H1 (cell line): ENCODE results near the gene RIPOR2. TPM values are rescaled to one million over a fixed set of nuclear protein-coding genes. Genes with fewer than 3 reads are reported as not detected.
A peak's percentile ranks its signal among the peaks of the same experiment; 100 is the strongest.

Experiments used
- CTCF ChIA-PET: fragments of 300-600 bp; sonication (Branson Sonifier 250); formaldehyde crosslinking; loops from one replicate; lab custom pipeline; 2021; ENCODE audit not compliant: partially characterized antibody; lab: Charles Lee
- POLR2A ChIA-PET: fragments of 300-600 bp; sonication (Branson Sonifier 250); formaldehyde crosslinking; loops from one replicate; lab custom pipeline; 2021; ENCODE audit warnings: inconsistent platforms; ENCODE audit not compliant: partially characterized antibody; lab: Charles Lee
- DNase-seq, 2 experiments: peaks; one replicate each; pipeline versions ENCODE4 v3.0.0 to v3.0.0-alpha.2; 2010 to 2022; ENCODE audit warnings: low spot score in 2 of 2, low read depth in 1 of 2, mixed read lengths in 1 of 2
- FAIRE-seq: peaks from 2 replicates; lab custom pipeline; 2011; peaks lifted over from hg19 to GRCh38; lab: Jason Lieb, UNC
- H2AFZ ChIP-seq: 2 replicates; pipeline ENCODE4 v1.8.1; 2012; ENCODE audit warnings: low read length, inconsistent platforms
- H2AK5ac ChIP-seq: 2 replicates; pipeline ENCODE4 v1.6.1; 2013; ENCODE audit warnings: low read depth, low read length
- H2BK120ac ChIP-seq: replicated peaks from 2 replicates; pipeline ENCODE3; 2013; ENCODE audit warnings: low read depth, low read length, inconsistent platforms
- H2BK12ac ChIP-seq: 2 replicates; pipeline ENCODE4 v1.6.1; 2013; ENCODE audit warnings: low read depth, low read length
- H2BK15ac ChIP-seq: 2 replicates; pipeline ENCODE4 v1.6.1; 2013; ENCODE audit warnings: low read length
- H2BK20ac ChIP-seq: 2 replicates; pipeline ENCODE4 v1.6.1; 2013; ENCODE audit warnings: low read length
- H2BK5ac ChIP-seq: 2 replicates; pipeline ENCODE4 v1.6.1; 2013; ENCODE audit warnings: low read depth, low read length
- H3K14ac ChIP-seq: 2 replicates; pipeline ENCODE4 v1.6.1; 2013; ENCODE audit warnings: inconsistent platforms; ENCODE audit not compliant: insufficient read length
- H3K18ac ChIP-seq: 2 replicates; pipeline ENCODE4 v1.6.1; 2013; ENCODE audit warnings: low read length; ENCODE audit errors: extremely low read depth
- H3K23ac ChIP-seq: 2 replicates; pipeline ENCODE4 v1.6.1; 2013; ENCODE audit warnings: inconsistent platforms; ENCODE audit not compliant: insufficient read length
- H3K23me2 ChIP-seq: 2 replicates; pipeline ENCODE4 v1.6.1; 2013; ENCODE audit warnings: low read depth, low read length
- H3K27ac ChIP-seq: 2 replicates; pipeline ENCODE4 v1.6.1; 2011; ENCODE audit warnings: low read depth, low read length, inconsistent platforms
- H3K27me3 ChIP-seq, 4 experiments: replicated peaks in 1 of 4; 1 replicate in 1 of 4; 2 replicates in 3 of 4; pipeline versions ENCODE4 v1.6.1 to v1.8.1; 2011 to 2013; ENCODE audit warnings: low read length in 3 of 4, mild to moderate bottlenecking in 3 of 4, inconsistent platforms in 2 of 4, mixed read lengths in 2 of 4, moderate library complexity in 1 of 4; ENCODE audit not compliant: control insufficient read depth in 3 of 4, insufficient read depth in 3 of 4; ENCODE audit errors: extremely low read depth in 1 of 4
- H3K36me3 ChIP-seq, 4 experiments: 2 replicates each; pipeline versions ENCODE4 v1.6.1 to v1.8.1; 2011 to 2013; ENCODE audit warnings: mild to moderate bottlenecking in 4 of 4, low read length in 3 of 4, moderate library complexity in 2 of 4, control low read depth in 1 of 4, inconsistent platforms in 1 of 4; ENCODE audit not compliant: insufficient read depth in 4 of 4, control insufficient read depth in 2 of 4
- H3K4ac ChIP-seq: replicated peaks from 2 replicates; pipeline ENCODE3; 2013; ENCODE audit warnings: low read length, low read depth, mixed read lengths, inconsistent platforms; ENCODE audit not compliant: insufficient read length
- H3K4me1 ChIP-seq, 4 experiments: replicated peaks in 1 of 4; 1 replicate in 1 of 4; 2 replicates in 3 of 4; pipeline versions ENCODE4 v1.6.1 to v1.8.1; 2011 to 2013; ENCODE audit warnings: low read length in 3 of 4, inconsistent platforms in 2 of 4, mixed read lengths in 1 of 4; ENCODE audit not compliant: insufficient read depth in 4 of 4, control insufficient read depth in 3 of 4
- H3K4me2 ChIP-seq, 2 experiments: 2 replicates each; pipeline versions ENCODE4 v1.6.1 to v1.8.1; 2011 to 2013; ENCODE audit warnings: low read depth in 2 of 2, low read length in 2 of 2, control low read depth in 1 of 2, inconsistent platforms in 1 of 2, mild to moderate bottlenecking in 1 of 2; ENCODE audit not compliant: insufficient read depth in 1 of 2
- H3K4me3 ChIP-seq, 4 experiments: fragments of 200-600, 300-600 bp in 1 of 4; sonication (generic), shearing (Covaris generic), sonication (Bioruptor Twin) in 1 of 4; 2 replicates each; pipeline versions ENCODE4 v1.5.1 to v1.8.1; 2011 to 2016; ENCODE audit warnings: low read length in 4 of 4, low read depth in 3 of 4, control low read depth in 2 of 4, inconsistent platforms in 2 of 4, mild to moderate bottlenecking in 2 of 4, mixed read lengths in 1 of 4, moderate library complexity in 1 of 4; ENCODE audit not compliant: insufficient read depth in 2 of 4; ENCODE audit errors: extremely low read depth in 1 of 4
- H3K56ac ChIP-seq: replicated peaks from 2 replicates; pipeline ENCODE3; 2013; ENCODE audit warnings: low read depth, mild to moderate bottlenecking, mixed read lengths, low read length, inconsistent platforms; ENCODE audit not compliant: insufficient read length
- H3K79me1 ChIP-seq: 2 replicates; pipeline ENCODE4 v1.6.1; 2013; ENCODE audit warnings: low read depth, low read length, control low read depth
- H3K79me2 ChIP-seq, 2 experiments: 2 replicates each; pipeline versions ENCODE4 v1.6.1 to v1.8.1; 2012 to 2013; ENCODE audit warnings: low read length in 2 of 2, mild to moderate bottlenecking in 2 of 2, inconsistent platforms in 1 of 2; ENCODE audit not compliant: insufficient read depth in 2 of 2, control insufficient read depth in 1 of 2
- H3K9ac ChIP-seq, 4 experiments: replicated peaks in 1 of 4; 1 replicate in 1 of 4; 2 replicates in 3 of 4; pipeline versions ENCODE4 v1.6.1 to v1.8.1; 2011 to 2013; ENCODE audit warnings: low read depth in 3 of 4, low read length in 3 of 4, control low read depth in 2 of 4, mild to moderate bottlenecking in 2 of 4, moderate library complexity in 2 of 4, inconsistent platforms in 1 of 4; ENCODE audit errors: extremely low read depth in 1 of 4
- H3K9me3 ChIP-seq, 2 experiments: 2 replicates each; pipeline versions ENCODE4 v1.6.1 to v1.8.1; 2012 to 2013; ENCODE audit warnings: mild to moderate bottlenecking in 2 of 2, moderate library complexity in 2 of 2, control low read depth in 1 of 2, inconsistent platforms in 1 of 2, low read depth in 1 of 2, low read length in 1 of 2, mixed read lengths in 1 of 2; ENCODE audit not compliant: insufficient read depth in 2 of 2
- H4K20me1 ChIP-seq, 2 experiments: replicated peaks in 1 of 2; 2 replicates each; pipeline versions ENCODE3 to v1.8.1; 2011 to 2013; ENCODE audit warnings: inconsistent platforms in 2 of 2, low read length in 2 of 2, mild to moderate bottlenecking in 1 of 2; ENCODE audit not compliant: insufficient read depth in 2 of 2, control insufficient read depth in 1 of 2
- H4K5ac ChIP-seq: 2 replicates; pipeline ENCODE4 v1.6.1; 2013; ENCODE audit warnings: low read length, low read depth, mixed read lengths, inconsistent platforms; ENCODE audit not compliant: insufficient read length
- H4K8ac ChIP-seq: 2 replicates; pipeline ENCODE4 v1.8.0; 2013; ENCODE audit warnings: mild to moderate bottlenecking, moderate library complexity, low read length, inconsistent platforms; ENCODE audit not compliant: insufficient read depth; ENCODE audit errors: extremely low read depth
- H4K91ac ChIP-seq: replicated peaks from 2 replicates; pipeline ENCODE3; 2013; ENCODE audit warnings: low read length, mixed read lengths, inconsistent platforms; ENCODE audit not compliant: insufficient read length
- ATF2 ChIP-seq: IDR thresholded peaks from 2 replicates; pipeline ENCODE4 v1.6.1; 2012; ENCODE audit warnings: low read length, inconsistent platforms
- CTCF ChIP-seq, 3 experiments: IDR thresholded peaks; 1 replicate in 2 of 3; 2 replicates in 1 of 3; pipeline versions ENCODE4 v1.5.1 to v1.6.1; 2011; ENCODE audit warnings: low read length in 3 of 3, mild to moderate bottlenecking in 3 of 3, inconsistent platforms in 2 of 3, low read depth in 1 of 3, moderate library complexity in 1 of 3; ENCODE audit not compliant: insufficient read depth in 1 of 3; ENCODE audit errors: control extremely low read depth in 1 of 3
- EGR1 ChIP-seq: IDR thresholded peaks from 2 replicates; pipeline ENCODE4 v1.6.1; 2011; ENCODE audit warnings: low read depth, low read length, borderline replicate concordance
- GABPA ChIP-seq: IDR thresholded peaks from 2 replicates; pipeline ENCODE4 v1.6.1; 2011; ENCODE audit warnings: mild to moderate bottlenecking, low read length, moderate library complexity, borderline replicate concordance; ENCODE audit not compliant: insufficient read depth
- POU5F1 ChIP-seq: IDR thresholded peaks from 2 replicates; pipeline ENCODE4 v1.6.1; 2011; ENCODE audit warnings: low read depth, mild to moderate bottlenecking, low read length, moderate library complexity
- RXRA ChIP-seq: IDR thresholded peaks from 2 replicates; pipeline ENCODE4 v1.6.1; 2011; ENCODE audit warnings: low read depth, mild to moderate bottlenecking, low read length, moderate library complexity; ENCODE audit not compliant: insufficient read depth
- TCF12 ChIP-seq: IDR thresholded peaks from 2 replicates; pipeline ENCODE4 v1.6.1; 2011; ENCODE audit warnings: low read depth, mild to moderate bottlenecking, low read length
- USF2 ChIP-seq: IDR thresholded peaks from 2 replicates; pipeline ENCODE4 v1.6.1; 2011; ENCODE audit warnings: low read length, improper control_type of control experiment
- polyA plus RNA-seq, 7 experiments: library from polyadenylated mRNA; depleted of rRNA in 3 of 7; stranded (reverse) in 5 of 7; unstranded in 2 of 7; fragments of >200 nt in 5 of 7; fragments of 200-250 nt in 2 of 7; gene quantifications; 1 replicate in 5 of 7; 2 replicates in 1 of 7; 4 replicates in 1 of 7; pipeline versions ENCODE4 v1.2.1 to v1.2.3, GENCODE V29; 2011 to 2013; ENCODE audit warnings: missing spikeins in 2 of 7, mixed read lengths in 2 of 7
- total RNA-seq: library from RNA; stranded (reverse); fragmentation: NEBNext Ultra II Directional; extraction: Animal tissue kit (Norgen Biotek cat#: 25700); gene quantifications from 2 replicates; pipeline ENCODE4 v1.2.1, GENCODE V29; 2021

RIPOR2 gene
- total and polyA plus RNA-seq, 2 of the 8 experiments (the other 6 are each of a cell fraction or from before 2014, with no cell fraction given), result 16.7 to 45.6 TPM

- DNase-seq, result no peak
- Histone ChIP-seq H3K4ac (no peak overlapping the region), H2BK15ac (no peak overlapping the region)
- CTCF ChIA-PET, result interaction anchor here (0.6 to 9.4 kb wide), 7 partner anchors 10 to 488 kb away, joined by 3 to 101 read pairs (median 6); partner anchors contain the start of gene RIPOR2
- TF ChIP-seq EGR1 (no peak), RXRA (no peak), GABPA (no peak), USF2 (no peak), ATF2 (no peak), CTCF (IDR thresholded peaks at IDR 0.05; ENCODE audit: control extremely low read depth in 1 of 3, insufficient read depth in 1 of 3, low read depth in 1 of 3, low read length in 3 of 3) (no peak), TCF12 (no peak), POU5F1 (no peak)
- TF ChIP-seq, all 59 proteins: peak for 0
- H3K4me2 ChIP-seq, result peak overlapping the region in 1 of 2 experiments; percentile 49; a peak in 1 of 4 replicates
- no peaks in the 10 kb centered on the region for H3K79me1 ChIP-seq
- no peaks in the 10 kb centered on the region for H3K27me3 ChIP-seq
- no peak for FAIRE-seq
- no peak overlapping the region for H3K14ac ChIP-seq
- H4K5ac ChIP-seq, result peak overlapping the region; percentile 95
- no peak overlapping the region for H3K23ac ChIP-seq
- no peak overlapping the region for H3K9ac ChIP-seq
- H2BK12ac ChIP-seq, result no peak overlapping the region; the same call in 1 of the 2 replicates
- H2AFZ ChIP-seq, result no peak overlapping the region
- no peaks in the 10 kb centered on the region for H3K79me2 ChIP-seq
- no peaks in the 10 kb centered on the region for H4K20me1 ChIP-seq
- H3K9me3 ChIP-seq, result peaks cover under 1 to 3% of the 10 kb centered on the region in 2 experiments; a peak in 3 of 4 replicates
- no peak overlapping the region for H2AK5ac ChIP-seq
- peak overlapping the region in 1 of 4 experiments; percentile 46; a peak in 1 of 8 replicates for H3K4me3 ChIP-seq
- H3K56ac ChIP-seq, result no peak overlapping the region
- no peak overlapping the region for H4K8ac ChIP-seq
- no peak overlapping the region for H2BK20ac ChIP-seq
- H4K91ac ChIP-seq, result no peak overlapping the region
- H2BK120ac ChIP-seq, result no peak overlapping the region
- H3K18ac ChIP-seq, result peak overlapping the region; percentile 4; the same call in 1 of the 2 replicates
- POLR2A ChIA-PET, result interaction anchor here (1.0 to 3.7 kb wide), 7 partner anchors 9 to 315 kb away, joined by 3 to 29 read pairs (median 5); partner anchors contain the start of genes ACOT13 and TDP2
- H2BK5ac ChIP-seq, result no peak overlapping the region; the same call in 1 of the 2 replicates
- H3K4me1 ChIP-seq, result peaks cover 17 to 42% (median 31%) of the 10 kb centered on the region in 4 experiments; a peak in 6 of 7 replicates
- peak overlapping the region; percentile 96; the same call in 1 of the 2 replicates for H3K27ac ChIP-seq
- H3K36me3 ChIP-seq, result no peaks in the 10 kb centered on the region; a peak in 2 of 8 replicates
- H3K23me2 ChIP-seq, result no peaks in the 10 kb centered on the region
These were observed 46.5 kb upstream of the RIPOR2 start for GRCh38 chr6:24982231-24982630.
